Fibroblast of lung (primary cell): ENCODE data around the gene DDRGK1. TPM values are rescaled to one million over a fixed set of nuclear protein-coding genes. Genes with fewer than 3 reads are reported as not detected.

Experiments used
- DNase-seq, 2 donors: peaks; one replicate each; pipeline versions ENCODE4 v3.0.0 to v3.0.0-alpha.2; 2010; ENCODE audit warnings: low read depth in 2 of 2
- H2AFZ ChIP-seq: 2 replicates; pipeline ENCODE4 v1.5.1; 2012; ENCODE audit warnings: low read length, control low read depth, inconsistent platforms
- H3K27ac ChIP-seq: 2 replicates; pipeline ENCODE4 v1.5.1; 2011; ENCODE audit warnings: low read length, control low read depth; ENCODE audit not compliant: insufficient read depth
- H3K27me3 ChIP-seq: 2 replicates; pipeline ENCODE4 v1.5.1; 2011; ENCODE audit warnings: mild to moderate bottlenecking, low read length; ENCODE audit not compliant: control insufficient read depth, insufficient read depth
- H3K36me3 ChIP-seq: 2 replicates; pipeline ENCODE4 v1.5.1; 2011; ENCODE audit warnings: low read length; ENCODE audit not compliant: control insufficient read depth, insufficient read depth
- H3K4me1 ChIP-seq: 2 replicates; pipeline ENCODE4 v1.5.1; 2011; ENCODE audit warnings: low read length; ENCODE audit not compliant: control insufficient read depth, insufficient read depth; ENCODE audit errors: extremely low read depth
- H3K4me2 ChIP-seq: 2 replicates; pipeline ENCODE4 v1.5.1; 2011; ENCODE audit warnings: low read length, control low read depth; ENCODE audit not compliant: insufficient read depth; ENCODE audit errors: extremely low read depth
- H3K4me3 ChIP-seq, 4 experiments: fragments of 200-600 bp in 1 of 4; sonication (generic) in 1 of 4; replicated peaks in 1 of 4; 2 replicates each; pipeline ENCODE4 v1.5.1; 2011 to 2016; ENCODE audit warnings: low read length in 4 of 4, low read depth in 3 of 4, mild to moderate bottlenecking in 3 of 4, control low read depth in 2 of 4, inconsistent platforms in 1 of 4, mixed read lengths in 1 of 4; ENCODE audit not compliant: insufficient read depth in 1 of 4; ENCODE audit errors: control extremely low read depth in 1 of 4
- H3K79me2 ChIP-seq: 2 replicates; pipeline ENCODE4 v1.5.1; 2012; ENCODE audit warnings: mild to moderate bottlenecking, low read length, inconsistent platforms; ENCODE audit not compliant: control insufficient read depth, insufficient read depth
- H3K9ac ChIP-seq: 2 replicates; pipeline ENCODE4 v1.5.1; 2011; ENCODE audit warnings: mild to moderate bottlenecking, low read length, control low read depth; ENCODE audit not compliant: insufficient read depth
- H3K9me3 ChIP-seq: 2 replicates; pipeline ENCODE4 v1.5.1; 2012; ENCODE audit warnings: low read depth, low read length; ENCODE audit not compliant: control insufficient read depth, insufficient read depth
- H4K20me1 ChIP-seq: 2 replicates; pipeline ENCODE4 v1.5.1; 2011; ENCODE audit warnings: low read length; ENCODE audit not compliant: control insufficient read depth, insufficient read depth; ENCODE audit errors: extremely low read depth
- EZH2 ChIP-seq: IDR thresholded peaks from 2 replicates; pipeline ENCODE4 v1.5.1; 2012; ENCODE audit warnings: low read length, control low read depth, mild to moderate bottlenecking; ENCODE audit errors: missing control alignments
- polyA plus RNA-seq, 2 donors: library from polyadenylated mRNA; depleted of rRNA in 1 of 2; stranded (reverse) in 1 of 2; unstranded in 1 of 2; fragments of >200 nt; gene quantifications; 2 replicates each; pipeline ENCODE4 v1.2.1, GENCODE V29; 2011 to 2012; ENCODE audit warnings: missing spikeins in 1 of 2
- total RNA-seq: library from RNA; depleted of rRNA; stranded (reverse); fragments of >200 nt; gene quantifications from 2 replicates; pipeline ENCODE4 v1.2.1, GENCODE V29; 2014
- TF ChIP-seq, protein P1 (sequence below), 2 donors: IDR thresholded peaks in 1 of 2; conservative IDR thresholded peaks in 1 of 2; 1 replicate in 1 of 2; 2 replicates in 1 of 2; pipeline ENCODE4 v1.5.1; 2011 to 2012; ENCODE audit warnings: low read length in 2 of 2, control low read depth in 1 of 2, inconsistent platforms in 1 of 2, low read depth in 1 of 2, mild to moderate bottlenecking in 1 of 2

The DDRGK1 gene
- total and polyA plus RNA-seq, 2 donors (not counting 1 experiment from before 2014, with no cell fraction given), result 35.5 to 37.5 TPM

DNA sequence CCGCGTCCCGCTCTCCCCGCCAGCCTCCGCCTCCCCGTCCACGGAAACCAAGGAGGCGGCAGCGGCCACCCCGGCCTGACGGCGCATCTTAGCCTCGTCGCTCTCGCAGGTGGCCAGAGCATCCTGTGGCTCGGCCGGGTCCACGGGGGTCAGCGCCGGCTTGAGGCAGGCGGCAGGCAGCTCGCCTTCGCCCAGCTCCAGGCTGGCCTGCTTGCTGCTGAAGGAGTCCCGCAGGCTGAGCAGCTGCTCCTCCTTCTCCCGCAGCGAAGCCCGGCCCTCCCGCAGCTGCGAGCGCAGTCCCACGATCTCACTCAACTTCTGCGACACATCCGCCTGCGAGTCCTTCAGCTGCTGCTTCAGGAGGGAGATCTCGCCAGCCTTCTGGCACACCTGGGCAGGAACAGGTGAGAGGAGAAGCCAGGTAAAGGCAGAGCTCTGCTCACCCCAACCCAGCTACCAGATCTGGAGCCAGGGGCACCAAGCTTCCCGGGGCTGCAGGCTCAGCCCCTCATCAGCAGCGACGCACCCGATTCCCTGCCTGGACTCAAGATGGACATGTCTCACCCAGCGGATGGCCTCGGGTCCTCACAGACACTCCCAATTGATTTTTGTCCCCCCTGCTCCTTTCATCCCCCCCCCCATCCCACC is 39.6 kb downstream of the DDRGK1 start:
- H3K79me2 ChIP-seq, result no peaks in the 10 kb centered on the region
- peaks cover 3% of the 10 kb centered on the region for H3K27me3 ChIP-seq
- no peaks in the 10 kb centered on the region for H3K9me3 ChIP-seq
- no peak overlapping the region for H3K9ac ChIP-seq
- DNase-seq, result no peak
- H3K4me1 ChIP-seq, result no peaks in the 10 kb centered on the region
- H3K36me3 ChIP-seq, result no peaks in the 10 kb centered on the region
- no peak overlapping the region for H3K27ac ChIP-seq
- TF ChIP-seq, protein P1, sequence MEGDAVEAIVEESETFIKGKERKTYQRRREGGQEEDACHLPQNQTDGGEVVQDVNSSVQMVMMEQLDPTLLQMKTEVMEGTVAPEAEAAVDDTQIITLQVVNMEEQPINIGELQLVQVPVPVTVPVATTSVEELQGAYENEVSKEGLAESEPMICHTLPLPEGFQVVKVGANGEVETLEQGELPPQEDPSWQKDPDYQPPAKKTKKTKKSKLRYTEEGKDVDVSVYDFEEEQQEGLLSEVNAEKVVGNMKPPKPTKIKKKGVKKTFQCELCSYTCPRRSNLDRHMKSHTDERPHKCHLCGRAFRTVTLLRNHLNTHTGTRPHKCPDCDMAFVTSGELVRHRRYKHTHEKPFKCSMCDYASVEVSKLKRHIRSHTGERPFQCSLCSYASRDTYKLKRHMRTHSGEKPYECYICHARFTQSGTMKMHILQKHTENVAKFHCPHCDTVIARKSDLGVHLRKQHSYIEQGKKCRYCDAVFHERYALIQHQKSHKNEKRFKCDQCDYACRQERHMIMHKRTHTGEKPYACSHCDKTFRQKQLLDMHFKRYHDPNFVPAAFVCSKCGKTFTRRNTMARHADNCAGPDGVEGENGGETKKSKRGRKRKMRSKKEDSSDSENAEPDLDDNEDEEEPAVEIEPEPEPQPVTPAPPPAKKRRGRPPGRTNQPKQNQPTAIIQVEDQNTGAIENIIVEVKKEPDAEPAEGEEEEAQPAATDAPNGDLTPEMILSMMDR (conservative IDR thresholded peaks at IDR 0.05 in 1 of 2, IDR thresholded peaks at IDR 0.05 in 1 of 2; ENCODE audit: low read depth in 1 of 2, low read length in 2 of 2), result no peak
- TF ChIP-seq EZH2, result no peak
- no peaks in the 10 kb centered on the region for H4K20me1 ChIP-seq
- H2AFZ ChIP-seq, result no peak overlapping the region
- H3K4me2 ChIP-seq, result no peak overlapping the region
- H3K4me3 ChIP-seq, result no peak overlapping the region

DNA sequence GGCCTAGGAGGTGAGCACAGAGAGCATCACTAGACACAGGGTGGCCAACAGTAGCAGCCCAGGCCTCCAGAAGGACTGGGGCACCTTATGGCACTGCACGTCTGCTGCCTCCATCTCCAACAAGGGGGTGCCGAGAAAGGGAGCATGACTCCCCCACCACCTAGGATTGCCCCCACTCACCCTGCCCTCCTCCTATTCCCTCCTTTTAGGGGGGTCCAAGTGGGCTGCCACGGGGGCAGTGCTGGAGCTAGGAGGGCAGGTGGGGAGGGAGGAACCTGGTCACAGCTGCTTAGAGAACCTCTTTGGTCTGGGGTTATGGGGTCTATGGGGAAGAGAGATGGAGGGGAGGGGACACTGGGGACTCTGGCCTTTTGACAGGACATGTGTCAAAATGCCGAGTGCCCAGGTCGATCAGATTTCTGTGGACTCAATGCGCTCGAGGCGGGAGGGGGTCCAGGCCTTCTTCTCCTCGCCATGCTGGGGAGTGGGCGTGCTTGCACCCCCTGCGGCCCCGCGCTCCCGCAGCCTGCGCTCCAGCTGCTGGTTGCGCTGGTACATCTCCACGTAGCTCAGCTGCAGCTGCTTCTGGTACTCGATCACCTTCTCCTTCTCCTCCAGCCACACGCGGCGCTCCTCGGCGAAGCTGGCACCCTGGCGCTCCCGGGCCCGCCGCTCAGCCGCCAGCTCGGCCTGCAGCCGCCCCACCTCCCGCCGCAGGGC is 40.3 kb downstream of the DDRGK1 start:
- Histone ChIP-seq H4K20me1 (no peaks in the 10 kb centered on the region), H3K9me3 (no peaks in the 10 kb centered on the region), H3K79me2 (peaks cover 5% of the 10 kb centered on the region), H2AFZ (no peak overlapping the region), H3K27ac (no peak overlapping the region), H3K9ac (no peak overlapping the region), H3K36me3 (no peaks in the 10 kb centered on the region), H3K4me3 (no peak overlapping the region), H3K4me1 (no peaks in the 10 kb centered on the region), H3K27me3 (peaks cover 3% of the 10 kb centered on the region), H3K4me2 (no peak overlapping the region)
- no peak for DNase-seq
- TF ChIP-seq EZH2, result no peak
- TF ChIP-seq, protein P1 (conservative IDR thresholded peaks at IDR 0.05 in 1 of 2, IDR thresholded peaks at IDR 0.05 in 1 of 2; ENCODE audit: low read depth in 1 of 2, low read length in 2 of 2), result no peak

- Histone ChIP-seq H3K36me3 (no peaks in the 10 kb centered on the region), H3K27me3 (peaks cover under 1% of the 10 kb centered on the region), H3K27ac (no peak overlapping the region), H3K79me2 (peaks cover 13% of the 10 kb centered on the region), H3K4me2 (no peak overlapping the region), H3K9me3 (no peaks in the 10 kb centered on the region), H3K9ac (no peak overlapping the region), H3K4me1 (no peaks in the 10 kb centered on the region), H2AFZ (no peak overlapping the region), H3K4me3 (no peak overlapping the region), H4K20me1 (no peaks in the 10 kb centered on the region)
- no peak for TF ChIP-seq EZH2
- TF ChIP-seq, protein P1 (conservative IDR thresholded peaks at IDR 0.05 in 1 of 2, IDR thresholded peaks at IDR 0.05 in 1 of 2; ENCODE audit: low read depth in 1 of 2, low read length in 2 of 2), result no peak
- no peak for DNase-seq
Observed at GRCh38 chr20:3163099-3164042, 41.1 kb downstream of the DDRGK1 start.
